Type B pancreatic cell (in vitro differentiated cells): ENCODE results near the gene NDUFA12. TPM values are rescaled to one million over a fixed set of nuclear protein-coding genes. Genes with fewer than 3 reads are reported as not detected.

Experiments
- DNase-seq: peaks from one replicate; pipeline ENCODE4 v3.0.0; 2021; ENCODE audit warnings: mixed read lengths; ENCODE audit not compliant: unreplicated experiment; ENCODE audit errors: extremely low spot score
- H3K27ac Mint-ChIP-seq: 2 replicates; pipeline ENCODE4 v1.8.0; 2021; ENCODE audit warnings: mild to moderate bottlenecking, mixed read lengths
- H3K27me3 Mint-ChIP-seq: 2 replicates; pipeline ENCODE4 v1.8.0; 2021; ENCODE audit warnings: mixed read lengths
- H3K36me3 Mint-ChIP-seq: 2 replicates; pipeline ENCODE4 v1.8.0; 2021; ENCODE audit warnings: mixed read lengths
- H3K4me1 Mint-ChIP-seq: one replicate; pipeline ENCODE4 v1.8.0; 2021; ENCODE audit warnings: mixed read lengths; ENCODE audit not compliant: unreplicated experiment
- H3K4me3 Mint-ChIP-seq: 2 replicates; pipeline ENCODE4 v1.8.0; 2021; ENCODE audit warnings: mild to moderate bottlenecking, mixed read lengths
- H3K9me3 Mint-ChIP-seq: 2 replicates; pipeline ENCODE4 v1.8.0; 2021; ENCODE audit warnings: mixed read lengths
- total RNA-seq: library from RNA; stranded (reverse); gene quantifications from 2 replicates; pipeline ENCODE4 v1.2.1, GENCODE V29; 2021; ENCODE audit warnings: low replicate concordance
- TF ChIP-seq, protein P1 (sequence below): fragments of 200-600 bp; sonication (generic); conservative IDR thresholded peaks from 2 replicates; pipeline ENCODE4 v1.5.0; 2021; ENCODE audit warnings: antibody characterized with exemption, mild to moderate bottlenecking

Gene NDUFA12
- total RNA-seq, 1 donor from 2014 or later = 109 TPM

DNA sequence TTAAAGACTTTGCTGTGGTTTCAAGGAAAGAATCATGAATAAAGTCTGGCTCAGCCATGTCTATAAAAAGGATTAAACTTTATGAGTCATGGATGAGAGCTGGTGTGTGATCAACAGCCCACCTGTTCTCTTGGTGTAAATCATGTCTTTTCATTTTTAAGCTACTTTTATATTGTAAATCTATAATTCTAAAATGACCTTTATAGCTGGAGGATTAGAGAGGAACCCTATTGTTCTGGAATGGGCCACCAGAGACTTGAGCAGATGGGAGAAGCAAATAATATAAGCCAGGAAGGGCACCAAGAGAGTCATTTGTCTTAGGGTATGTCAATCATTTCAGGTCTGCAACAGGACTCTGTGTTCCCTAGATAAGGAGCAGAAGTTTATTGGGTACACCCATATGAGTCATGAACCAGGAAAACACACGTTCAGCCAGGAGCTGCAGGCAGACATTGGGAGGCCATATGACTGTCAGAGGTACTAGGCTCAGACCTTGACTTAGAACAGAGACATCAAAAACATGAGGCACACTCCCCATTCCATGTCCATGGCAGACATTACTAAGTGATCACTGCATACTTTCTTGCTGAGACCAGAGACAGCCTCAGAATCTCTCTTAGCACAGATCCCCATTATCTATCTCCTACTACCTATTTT lies 49.3 kb downstream of the NDUFA12 start:
- no peaks in the 10 kb centered on the region for H3K9me3 Mint-ChIP-seq
- H3K27ac Mint-ChIP-seq = no peak overlapping the region
- no peak for DNase-seq
- TF ChIP-seq, protein P1, sequence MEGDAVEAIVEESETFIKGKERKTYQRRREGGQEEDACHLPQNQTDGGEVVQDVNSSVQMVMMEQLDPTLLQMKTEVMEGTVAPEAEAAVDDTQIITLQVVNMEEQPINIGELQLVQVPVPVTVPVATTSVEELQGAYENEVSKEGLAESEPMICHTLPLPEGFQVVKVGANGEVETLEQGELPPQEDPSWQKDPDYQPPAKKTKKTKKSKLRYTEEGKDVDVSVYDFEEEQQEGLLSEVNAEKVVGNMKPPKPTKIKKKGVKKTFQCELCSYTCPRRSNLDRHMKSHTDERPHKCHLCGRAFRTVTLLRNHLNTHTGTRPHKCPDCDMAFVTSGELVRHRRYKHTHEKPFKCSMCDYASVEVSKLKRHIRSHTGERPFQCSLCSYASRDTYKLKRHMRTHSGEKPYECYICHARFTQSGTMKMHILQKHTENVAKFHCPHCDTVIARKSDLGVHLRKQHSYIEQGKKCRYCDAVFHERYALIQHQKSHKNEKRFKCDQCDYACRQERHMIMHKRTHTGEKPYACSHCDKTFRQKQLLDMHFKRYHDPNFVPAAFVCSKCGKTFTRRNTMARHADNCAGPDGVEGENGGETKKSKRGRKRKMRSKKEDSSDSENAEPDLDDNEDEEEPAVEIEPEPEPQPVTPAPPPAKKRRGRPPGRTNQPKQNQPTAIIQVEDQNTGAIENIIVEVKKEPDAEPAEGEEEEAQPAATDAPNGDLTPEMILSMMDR = no peak
- H3K4me3 Mint-ChIP-seq = no peak overlapping the region
- peaks cover 6% of the 10 kb centered on the region for H3K4me1 Mint-ChIP-seq
- no peaks in the 10 kb centered on the region for H3K36me3 Mint-ChIP-seq
- H3K27me3 Mint-ChIP-seq = peaks cover 14% of the 10 kb centered on the region

DNA sequence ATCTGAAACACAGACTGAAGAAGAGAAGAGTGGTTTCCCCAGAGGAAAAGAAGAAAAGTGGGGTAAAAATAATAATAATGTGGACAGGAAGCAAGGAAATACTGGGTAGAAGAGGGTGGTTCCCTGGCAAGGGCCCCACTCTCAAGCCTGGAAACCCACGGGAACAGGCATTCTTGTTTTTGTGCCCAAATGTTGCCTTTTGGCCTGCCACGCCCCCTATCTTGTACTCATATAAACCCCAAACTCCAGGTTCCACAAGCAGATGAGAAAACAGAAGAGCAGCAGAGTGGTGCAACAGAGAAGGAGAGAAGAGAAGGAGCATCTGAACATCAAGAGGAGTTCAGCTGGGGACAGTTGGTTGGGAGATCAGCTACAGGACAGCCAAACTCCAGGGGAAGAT lies 51.2 kb downstream of the NDUFA12 start:
- no peak overlapping the region for H3K27ac Mint-ChIP-seq
- DNase-seq = no peak
- H3K27me3 Mint-ChIP-seq = peaks cover 14% of the 10 kb centered on the region
- H3K4me1 Mint-ChIP-seq = peaks cover 6% of the 10 kb centered on the region
- H3K4me3 Mint-ChIP-seq = no peak overlapping the region
- TF ChIP-seq, protein P1 = no peak
- H3K36me3 Mint-ChIP-seq = no peaks in the 10 kb centered on the region
- H3K9me3 Mint-ChIP-seq = no peaks in the 10 kb centered on the region

- no peaks in the 10 kb centered on the region for H3K9me3 Mint-ChIP-seq
- H3K27ac Mint-ChIP-seq = no peak overlapping the region
- H3K36me3 Mint-ChIP-seq = no peaks in the 10 kb centered on the region
- peaks cover 18% of the 10 kb centered on the region for H3K27me3 Mint-ChIP-seq
- H3K4me3 Mint-ChIP-seq = no peak overlapping the region
- H3K4me1 Mint-ChIP-seq = no peaks in the 10 kb centered on the region
- TF ChIP-seq, protein P1 = no peak
- DNase-seq = no peak
Observed at GRCh38 chr12:94951071-94951934, 52.2 kb downstream of the NDUFA12 start.

- Mint-ChIP-seq H3K27ac (no peak overlapping the region), H3K4me3 (no peak overlapping the region), H3K36me3 (peaks cover 4% of the 10 kb centered on the region), H3K9me3 (no peaks in the 10 kb centered on the region), H3K27me3 (peaks cover 16% of the 10 kb centered on the region), H3K4me1 (no peaks in the 10 kb centered on the region)
- TF ChIP-seq, protein P1 = no peak
- no peak for DNase-seq
Observed at GRCh38 chr12:94948232-94948810, 55.2 kb downstream of the NDUFA12 start.

GRCh38 chr12:94942663-94943062 lies 60.8 kb downstream of the NDUFA12 start:
- TF ChIP-seq, protein P1 = no peak
- Mint-ChIP-seq H3K4me1 (no peaks in the 10 kb centered on the region), H3K27me3 (peaks cover 10% of the 10 kb centered on the region), H3K27ac (no peak overlapping the region), H3K36me3 (peaks cover 4% of the 10 kb centered on the region), H3K4me3 (no peak overlapping the region), H3K9me3 (no peaks in the 10 kb centered on the region)
- no peak for DNase-seq
